ENCODE data around the gene FTO.

DNA sequence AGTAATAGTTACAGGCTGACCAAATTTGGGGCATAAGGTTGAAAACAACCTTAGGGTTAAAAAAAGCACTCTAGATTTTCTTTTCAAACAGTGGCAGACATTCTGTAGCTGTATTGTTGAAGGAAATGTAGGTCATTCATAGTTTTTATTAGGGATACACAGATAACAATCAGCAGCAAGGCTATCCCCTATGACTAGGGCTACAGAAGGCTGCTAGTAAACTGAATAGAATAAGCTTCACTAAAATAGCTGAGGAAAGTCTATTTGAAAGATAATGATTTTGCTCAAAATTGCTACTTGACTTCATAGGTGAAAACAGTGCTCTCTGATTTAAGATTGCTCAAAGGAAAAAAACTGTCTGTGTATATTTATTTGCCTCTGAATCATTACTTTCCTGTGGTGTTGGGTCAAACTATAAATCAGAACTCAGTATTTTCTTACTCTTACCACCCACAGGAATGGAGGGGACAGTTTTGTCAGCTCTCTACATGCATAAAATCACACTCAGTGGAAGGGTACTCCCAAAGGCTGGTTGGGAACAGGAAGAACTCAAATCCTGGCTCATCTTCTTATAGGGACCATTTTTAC is 25.1 kb upstream of the FTO start:
- TF ChIP-seq, protein P1, sequence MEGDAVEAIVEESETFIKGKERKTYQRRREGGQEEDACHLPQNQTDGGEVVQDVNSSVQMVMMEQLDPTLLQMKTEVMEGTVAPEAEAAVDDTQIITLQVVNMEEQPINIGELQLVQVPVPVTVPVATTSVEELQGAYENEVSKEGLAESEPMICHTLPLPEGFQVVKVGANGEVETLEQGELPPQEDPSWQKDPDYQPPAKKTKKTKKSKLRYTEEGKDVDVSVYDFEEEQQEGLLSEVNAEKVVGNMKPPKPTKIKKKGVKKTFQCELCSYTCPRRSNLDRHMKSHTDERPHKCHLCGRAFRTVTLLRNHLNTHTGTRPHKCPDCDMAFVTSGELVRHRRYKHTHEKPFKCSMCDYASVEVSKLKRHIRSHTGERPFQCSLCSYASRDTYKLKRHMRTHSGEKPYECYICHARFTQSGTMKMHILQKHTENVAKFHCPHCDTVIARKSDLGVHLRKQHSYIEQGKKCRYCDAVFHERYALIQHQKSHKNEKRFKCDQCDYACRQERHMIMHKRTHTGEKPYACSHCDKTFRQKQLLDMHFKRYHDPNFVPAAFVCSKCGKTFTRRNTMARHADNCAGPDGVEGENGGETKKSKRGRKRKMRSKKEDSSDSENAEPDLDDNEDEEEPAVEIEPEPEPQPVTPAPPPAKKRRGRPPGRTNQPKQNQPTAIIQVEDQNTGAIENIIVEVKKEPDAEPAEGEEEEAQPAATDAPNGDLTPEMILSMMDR (IDR thresholded peaks at IDR 0.05): no peak
- no peak for TF ChIP-seq ZFX (IDR thresholded peaks at IDR 0.05; ENCODE audit: borderline replicate concordance)
